NCI-H2196 treated with DMSO at 0.1 percent for 48 hours (cell line): ENCODE data around the gene MKNK1.

Experiments
- DNase-seq: peaks from one replicate; lab custom pipeline; 2025; ENCODE audit not compliant: unreplicated experiment; lab: John Stamatoyannopoulos, UW

The MKNK1 gene

GRCh38 chr1:46568461-46568891 lies 35.6 kb downstream of the MKNK1 start:
- no peak for DNase-seq

GRCh38 chr1:46563341-46563740 lies 40.7 kb downstream of the MKNK1 start:
- DNase-seq = no peak

- no peak for DNase-seq
Observed at GRCh38 chr1:46562498-46562897, 41.6 kb downstream of the MKNK1 start.

- DNase-seq = no peak
Observed at GRCh38 chr1:46558966-46559365, 45.1 kb downstream of the MKNK1 start.

- DNase-seq = no peak
Observed at GRCh38 chr1:46558141-46558963, 45.7 kb downstream of the MKNK1 start.

GRCh38 chr1:46557403-46557802 lies 46.7 kb downstream of the MKNK1 start:
- DNase-seq = no peak

- DNase-seq = no peak
Observed at GRCh38 chr1:46556822-46557221, 47.2 kb downstream of the MKNK1 start.

- no peak for DNase-seq
Observed at GRCh38 chr1:46555826-46556619, 48.0 kb downstream of the MKNK1 start.

- no peak for DNase-seq
Observed at GRCh38 chr1:46554597-46555381, 49.3 kb downstream of the MKNK1 start.

- DNase-seq = no peak
Observed at GRCh38 chr1:46554236-46554596, 49.9 kb downstream of the MKNK1 start.

GRCh38 chr1:46553506-46553905 lies 50.6 kb downstream of the MKNK1 start:
- DNase-seq = no peak

- DNase-seq = no peak
Observed at GRCh38 chr1:46552357-46553237, 51.5 kb downstream of the MKNK1 start.

GRCh38 chr1:46551597-46552095 lies 52.4 kb downstream of the MKNK1 start, which contains the start of gene KNCN:
TSS of gene KNCN (minus strand) at chr1:46551647. CDS start at chr1:46551215, 432 bp downstream.
- DNase-seq = no peak

- no peak for DNase-seq
Observed at GRCh38 chr1:46550751-46551231, 53.3 kb downstream of the MKNK1 start.

GRCh38 chr1:46549697-46550681 lies 54.1 kb downstream of the MKNK1 start:
- peak; percentile 19 for DNase-seq

- DNase-seq = no peak
Observed at GRCh38 chr1:46547481-46548383, 56.3 kb downstream of the MKNK1 start.

- no peak for DNase-seq
Observed at GRCh38 chr1:46546210-46546609, 57.9 kb downstream of the MKNK1 start.

- no peak for DNase-seq
Observed at GRCh38 chr1:46545784-46546183, 58.3 kb downstream of the MKNK1 start.
